HEK293 (cell line): ENCODE data around the gene CLDN7.

Experiments
- GLIS1 ChIP-seq: fragments of 450-650 bp; formaldehyde crosslinking; IDR thresholded peaks from 2 replicates; pipeline ENCODE4 v1.5.1; 2016; ENCODE audit warnings: missing biosample characterization, missing genetic modification characterization
- HOXC10 ChIP-seq: sonication (generic); formaldehyde crosslinking; IDR thresholded peaks from 2 replicates; pipeline ENCODE4 v1.8.1; 2023; ENCODE audit warnings: mild to moderate bottlenecking, missing genetic modification reagents
- IKZF3 ChIP-seq: fragments of 450-650 bp; IDR thresholded peaks from 2 replicates; pipeline ENCODE4 v1.5.0; 2018; ENCODE audit warnings: missing biosample characterization, mild to moderate bottlenecking, missing genetic modification characterization, moderate library complexity
- KLF1 ChIP-seq: fragments of 450-650 bp; formaldehyde crosslinking; IDR thresholded peaks from 2 replicates; pipeline ENCODE4 v1.5.1; 2016; ENCODE audit warnings: missing biosample characterization, missing genetic modification characterization
- KLF7 ChIP-seq: fragments of 450-650 bp; formaldehyde crosslinking; IDR thresholded peaks from 2 replicates; pipeline ENCODE4 v1.5.1; 2016; ENCODE audit warnings: missing biosample characterization, missing genetic modification characterization, borderline replicate concordance
- REPIN1 ChIP-seq: fragments of 450-650 bp; formaldehyde crosslinking; IDR thresholded peaks from 2 replicates; pipeline ENCODE4 v1.5.1; 2017; ENCODE audit warnings: missing biosample characterization, missing genetic modification characterization, low read depth
- SETDB1 ChIP-seq: IDR thresholded peaks from one replicate; pipeline ENCODE4 v1.6.1; 2017; ENCODE audit warnings: mild to moderate bottlenecking, low read length, moderate library complexity, mixed read lengths; ENCODE audit not compliant: insufficient read length
- SP7 ChIP-seq: fragments of 450-650 bp; formaldehyde crosslinking; IDR thresholded peaks from 2 replicates; pipeline ENCODE4 v1.5.1; 2016; ENCODE audit warnings: missing biosample characterization, missing genetic modification characterization
- WT1 ChIP-seq: fragments of 450-650 bp; formaldehyde crosslinking; IDR thresholded peaks from 2 replicates; pipeline ENCODE4 v1.5.1; 2016; ENCODE audit warnings: missing biosample characterization, missing genetic modification characterization
- YY2 ChIP-seq: fragments of 450-650 bp; formaldehyde crosslinking; IDR thresholded peaks from 2 replicates; pipeline ENCODE4 v1.5.1; 2016; ENCODE audit warnings: missing biosample characterization, missing genetic modification characterization
- ZBTB1 ChIP-seq: fragments of 450-650 bp; formaldehyde crosslinking; IDR thresholded peaks from 2 replicates; pipeline ENCODE4 v1.5.1; 2016; ENCODE audit warnings: missing biosample characterization, missing genetic modification characterization
- ZBTB44 ChIP-seq: fragments of 450-650 bp; IDR thresholded peaks from 2 replicates; pipeline ENCODE4 v1.5.1; 2018; ENCODE audit warnings: missing biosample characterization, mild to moderate bottlenecking, missing genetic modification characterization
- ZEB2 ChIP-seq: fragments of 450-650 bp; formaldehyde crosslinking; IDR thresholded peaks from 2 replicates; pipeline ENCODE4 v1.5.1; 2016; ENCODE audit warnings: missing biosample characterization, missing genetic modification characterization
- ZIC2 ChIP-seq: fragments of 450-650 bp; formaldehyde crosslinking; IDR thresholded peaks from 2 replicates; pipeline ENCODE4 v1.5.1; 2016; ENCODE audit warnings: missing biosample characterization, missing genetic modification characterization
- ZNF155 ChIP-seq: fragments of 450-650 bp; formaldehyde crosslinking; IDR thresholded peaks from 2 replicates; pipeline ENCODE4 v1.5.1; 2016; ENCODE audit warnings: missing biosample characterization, missing genetic modification characterization
- ZNF157 ChIP-seq: fragments of 450-650 bp; formaldehyde crosslinking; IDR thresholded peaks from 2 replicates; pipeline ENCODE4 v1.5.1; 2016; ENCODE audit warnings: missing biosample characterization, missing genetic modification characterization
- ZNF223 ChIP-seq: fragments of 450-650 bp; formaldehyde crosslinking; IDR thresholded peaks from 2 replicates; pipeline ENCODE4 v1.5.1; 2016; ENCODE audit warnings: missing biosample characterization, missing genetic modification characterization
- ZNF280C ChIP-seq: fragments of 450-650 bp; formaldehyde crosslinking; IDR thresholded peaks from 2 replicates; pipeline ENCODE4 v1.5.1; 2016; ENCODE audit warnings: missing biosample characterization, missing genetic modification characterization
- ZNF350 ChIP-seq: fragments of 450-650 bp; formaldehyde crosslinking; IDR thresholded peaks from 2 replicates; pipeline ENCODE4 v1.5.0; 2017; ENCODE audit warnings: missing biosample characterization, mild to moderate bottlenecking, missing genetic modification characterization
- ZNF354C ChIP-seq: fragments of 450-650 bp; formaldehyde crosslinking; IDR thresholded peaks from 2 replicates; pipeline ENCODE4 v1.5.1; 2016; ENCODE audit warnings: missing biosample characterization, missing genetic modification characterization, low read depth, borderline replicate concordance
- ZNF366 ChIP-seq: fragments of 450-650 bp; formaldehyde crosslinking; conservative IDR thresholded peaks from 2 replicates; pipeline ENCODE4 v1.5.1; 2016; ENCODE audit warnings: missing biosample characterization, missing genetic modification characterization
- ZNF391 ChIP-seq: fragments of 450-650 bp; formaldehyde crosslinking; IDR thresholded peaks from 2 replicates; pipeline ENCODE4 v1.5.1; 2016; ENCODE audit warnings: low read depth, missing biosample characterization, missing genetic modification characterization, borderline replicate concordance
- ZNF518A ChIP-seq: fragments of 450-650 bp; formaldehyde crosslinking; conservative IDR thresholded peaks from 2 replicates; pipeline ENCODE4 v1.5.1; 2016; ENCODE audit warnings: low read depth, missing biosample characterization, missing genetic modification characterization
- ZNF530 ChIP-seq: fragments of 450-650 bp; formaldehyde crosslinking; IDR thresholded peaks from 2 replicates; pipeline ENCODE4 v1.5.1; 2016; ENCODE audit warnings: low read depth, missing biosample characterization, missing genetic modification characterization
- ZNF600 ChIP-seq: fragments of 450-650 bp; formaldehyde crosslinking; IDR thresholded peaks from 2 replicates; pipeline ENCODE4 v1.5.1; 2016; ENCODE audit warnings: missing biosample characterization, missing genetic modification characterization
- ZNF639 ChIP-seq: fragments of 450-650 bp; formaldehyde crosslinking; IDR thresholded peaks from 2 replicates; pipeline ENCODE4 v1.5.1; 2016; ENCODE audit warnings: missing biosample characterization, missing genetic modification characterization
- ZNF660 ChIP-seq: fragments of 450-650 bp; IDR thresholded peaks from 2 replicates; pipeline ENCODE4 v1.5.1; 2018; ENCODE audit warnings: missing biosample characterization, mild to moderate bottlenecking, missing genetic modification characterization
- ZNF768 ChIP-seq: fragments of 450-650 bp; formaldehyde crosslinking; IDR thresholded peaks from 2 replicates; pipeline ENCODE4 v1.5.1; 2018; ENCODE audit warnings: missing biosample characterization, mild to moderate bottlenecking, missing genetic modification characterization
- ZNF777 ChIP-seq: fragments of 450-650 bp; formaldehyde crosslinking; IDR thresholded peaks from 2 replicates; pipeline ENCODE4 v1.5.1; 2017; ENCODE audit warnings: missing biosample characterization, missing genetic modification characterization, borderline replicate concordance
- ZNF785 ChIP-seq: fragments of 450-650 bp; formaldehyde crosslinking; IDR thresholded peaks from 2 replicates; pipeline ENCODE4 v1.5.1; 2016; ENCODE audit warnings: missing biosample characterization, missing genetic modification characterization
- ZNF837 ChIP-seq: fragments of 450-650 bp; formaldehyde crosslinking; IDR thresholded peaks from 2 replicates; pipeline ENCODE4 v1.5.1; 2016; ENCODE audit warnings: missing biosample characterization, missing genetic modification characterization

The CLDN7 gene

GRCh38 chr17:7281074-7281952 lies 19.0 kb upstream of the CLDN7 start, which contains the start of gene SLC2A4 (continued):
- peak; percentile 81 for TF ChIP-seq IKZF3 (tag by site-specific recombination)
- no peak for TF ChIP-seq ZBTB1 (tag by site-specific recombination)
- TF ChIP-seq SP7 (tag by site-specific recombination) = no peak
- TF ChIP-seq ZNF354C (tag by site-specific recombination) = no peak
- peak; percentile 70 for TF ChIP-seq ZIC2 (tag by site-specific recombination)
- TF ChIP-seq ZNF223 (tag by site-specific recombination) = no peak
- TF ChIP-seq ZNF280C (tag by site-specific recombination) = no peak
- TF ChIP-seq ZNF157 (tag by site-specific recombination) = no peak
- TF ChIP-seq ZNF660 (tag by site-specific recombination) = no peak
- no peak for TF ChIP-seq ZNF530 (tag by site-specific recombination)
- TF ChIP-seq KLF7 (tag by site-specific recombination) = no peak
- TF ChIP-seq GLIS1 = peak; percentile 89
- no peak for TF ChIP-seq SETDB1
- no peak for TF ChIP-seq WT1 (tag by site-specific recombination)
- no peak for TF ChIP-seq ZNF768 (tag by site-specific recombination)
- TF ChIP-seq ZNF391 (tag by site-specific recombination) = no peak
- no peak for TF ChIP-seq ZEB2
- no peak for TF ChIP-seq ZBTB44 (tag by site-specific recombination)
- no peak for TF ChIP-seq ZNF837 (tag by site-specific recombination)
- TF ChIP-seq ZNF639 (tag by site-specific recombination) = no peak
- TF ChIP-seq ZNF155 = no peak
- peak; percentile 33 for TF ChIP-seq ZNF600
- TF ChIP-seq YY2 (tag by site-specific recombination) = no peak
- no peak for TF ChIP-seq ZNF785 (tag by site-specific recombination)
- peak; percentile 70 for TF ChIP-seq KLF1
- TF ChIP-seq HOXC10 (CRISPR knock-in tag) = 0 out of 2 replicates have a peak, but pooled peaks have one; percentile 3
- TF ChIP-seq ZNF366 (tag by site-specific recombination) = no peak; the same call in 1 of the 2 replicates
- TF ChIP-seq ZNF518A (tag by site-specific recombination) = no peak
- TF ChIP-seq REPIN1 = no peak
- no peak for TF ChIP-seq ZNF350 (tag by site-specific recombination)
- TF ChIP-seq ZNF777 (tag by site-specific recombination) = no peak
